WTC11 (cell line): ENCODE results near the gene VDR. TPM values are rescaled to one million over a fixed set of nuclear protein-coding genes. Genes with fewer than 3 reads are reported as not detected.

Experiments
- ATAC-seq: fragments of 200-7000 bp; cut with Tn5 transposase; 2 replicates; pipeline ENCODE4 v1.10.0; 2021; ENCODE audit warnings: mild to moderate bottlenecking, moderate library complexity
- CTCF ChIA-PET: fragments of 300-600 bp; sonication (Branson Sonifier 250); formaldehyde crosslinking; loops from one replicate; lab custom pipeline; 2021; ENCODE audit warnings: antibody characterized with exemption; lab: Charles Lee
- POLR2A ChIA-PET: fragments of 350-600 bp; sonication (Branson Sonifier 250); formaldehyde crosslinking; loops from one replicate; lab custom pipeline; 2021; ENCODE audit warnings: antibody characterized with exemption; lab: Charles Lee
- DNase-seq: peaks from one replicate; pipeline ENCODE4 v3.0.0; 2021; ENCODE audit warnings: low spot score
- H3K27ac Mint-ChIP-seq: 2 replicates; pipeline ENCODE4 v1.8.0; 2021; ENCODE audit warnings: mixed read lengths
- H3K27me3 Mint-ChIP-seq: 2 replicates; pipeline ENCODE4 v1.8.0; 2021; ENCODE audit warnings: low read depth, mild to moderate bottlenecking, moderate library complexity, mixed read lengths
- H3K36me3 Mint-ChIP-seq: 2 replicates; pipeline ENCODE4 v1.8.0; 2021; ENCODE audit warnings: mixed read lengths
- H3K4me1 Mint-ChIP-seq: 2 replicates; pipeline ENCODE4 v1.8.0; 2022; ENCODE audit warnings: mixed read lengths
- H3K4me3 Mint-ChIP-seq: 2 replicates; pipeline ENCODE4 v1.8.0; 2021; ENCODE audit warnings: mild to moderate bottlenecking, moderate library complexity, mixed read lengths
- H3K9me3 Mint-ChIP-seq: 2 replicates; pipeline ENCODE4 v1.8.0; 2021; ENCODE audit warnings: mixed read lengths
- ATF3 ChIP-seq: sonication (generic); formaldehyde crosslinking; conservative IDR thresholded peaks from 2 replicates; pipeline ENCODE4 v1.8.1; 2022; ENCODE audit warnings: mild to moderate bottlenecking, missing genetic modification reagents
- ATF6 ChIP-seq: sonication (generic); formaldehyde crosslinking; IDR thresholded peaks from 2 replicates; pipeline ENCODE4 v1.8.1; 2023; ENCODE audit warnings: mild to moderate bottlenecking, missing genetic modification reagents
- ELF4 ChIP-seq: sonication (generic); formaldehyde crosslinking; IDR thresholded peaks from 2 replicates; pipeline ENCODE4 v1.8.1; 2022; ENCODE audit warnings: low read depth, mild to moderate bottlenecking, moderate library complexity, missing genetic modification reagents
- ESRRA ChIP-seq: sonication (generic); formaldehyde crosslinking; IDR thresholded peaks from 2 replicates; pipeline ENCODE4 v1.8.1; 2022; ENCODE audit warnings: mild to moderate bottlenecking, missing genetic modification reagents, borderline replicate concordance
- FOXK1 ChIP-seq: sonication (generic); formaldehyde crosslinking; IDR thresholded peaks from 2 replicates; pipeline ENCODE4 v1.8.0; 2022; ENCODE audit warnings: mild to moderate bottlenecking, moderate library complexity, missing genetic modification reagents
- GTF2I ChIP-seq: fragments of 250-450 bp; sonication (Bioruptor Pico); conservative IDR thresholded peaks from 2 replicates; pipeline ENCODE4 v1.4.0; 2021; ENCODE audit warnings: mild to moderate bottlenecking
- JAZF1 ChIP-seq: fragments of 250-450 bp; sonication (Bioruptor Pico); IDR thresholded peaks from 2 replicates; pipeline ENCODE4 v1.9.0; 2021; ENCODE audit warnings: moderate library complexity, mild to moderate bottlenecking, inconsistent platforms
- JUN ChIP-seq: sonication (generic); formaldehyde crosslinking; IDR thresholded peaks from 2 replicates; pipeline ENCODE4 v1.8.0; 2023; ENCODE audit warnings: mild to moderate bottlenecking, missing genetic modification reagents
- MAX ChIP-seq: sonication (generic); formaldehyde crosslinking; IDR thresholded peaks from 2 replicates; pipeline ENCODE4 v1.8.0; 2022; ENCODE audit warnings: mild to moderate bottlenecking, missing genetic modification reagents
- MXD4 ChIP-seq: fragments of 250-450 bp; sonication (Bioruptor Pico); IDR thresholded peaks from 2 replicates; pipeline ENCODE4 v1.8.0; 2021; ENCODE audit warnings: mild to moderate bottlenecking, moderate library complexity, borderline replicate concordance
- OVOL2 ChIP-seq: fragments of 250-450 bp; sonication (Bioruptor Pico); IDR thresholded peaks from 2 replicates; pipeline ENCODE4 v1.9.0; 2021; ENCODE audit warnings: mild to moderate bottlenecking, borderline replicate concordance
- PREB ChIP-seq: sonication (generic); formaldehyde crosslinking; IDR thresholded peaks from 2 replicates; pipeline ENCODE4 v1.8.1; 2022; ENCODE audit warnings: mild to moderate bottlenecking, missing genetic modification reagents, moderate library complexity, borderline replicate concordance
- PRRX2 ChIP-seq: fragments of 250-450 bp; sonication (Bioruptor Pico); IDR thresholded peaks from 2 replicates; pipeline ENCODE4 v1.8.0; 2021; ENCODE audit warnings: mild to moderate bottlenecking
- RELA ChIP-seq: sonication (generic); formaldehyde crosslinking; IDR thresholded peaks from 2 replicates; pipeline ENCODE4 v1.8.1; 2022; ENCODE audit warnings: missing genetic modification reagents, mild to moderate bottlenecking, borderline replicate concordance
- RORB ChIP-seq: fragments of 250-450 bp; sonication (Bioruptor Pico); IDR thresholded peaks from 2 replicates; pipeline ENCODE4 v1.9.0; 2021; ENCODE audit warnings: mild to moderate bottlenecking
- SOX15 ChIP-seq: fragments of 250-450 bp; sonication (Bioruptor Pico); IDR thresholded peaks from 2 replicates; pipeline ENCODE4 v1.9.0; 2021; ENCODE audit warnings: mild to moderate bottlenecking
- TEAD1 ChIP-seq: sonication (generic); formaldehyde crosslinking; IDR thresholded peaks from 2 replicates; pipeline ENCODE4 v1.8.0; 2022; ENCODE audit warnings: mild to moderate bottlenecking, missing genetic modification reagents
- ZBTB21 ChIP-seq: sonication (generic); formaldehyde crosslinking; IDR thresholded peaks from 2 replicates; pipeline ENCODE4 v1.8.1; 2023; ENCODE audit warnings: mild to moderate bottlenecking, missing genetic modification reagents, borderline replicate concordance
- ZBTB43 ChIP-seq: sonication (generic); formaldehyde crosslinking; IDR thresholded peaks from 2 replicates; pipeline ENCODE4 v1.8.1; 2023; ENCODE audit warnings: mild to moderate bottlenecking, missing genetic modification reagents
- ZNF121 ChIP-seq: sonication (generic); formaldehyde crosslinking; IDR thresholded peaks from 2 replicates; pipeline ENCODE4 v1.8.0; 2023; ENCODE audit warnings: missing genetic modification reagents
- ZNF416 ChIP-seq: fragments of 250-450 bp; sonication (Bioruptor Pico); IDR thresholded peaks from 2 replicates; pipeline ENCODE4 v1.9.0; 2021; ENCODE audit warnings: mild to moderate bottlenecking, inconsistent platforms
- total RNA-seq: library from RNA; stranded (reverse); gene quantifications from 3 replicates; pipeline ENCODE4 v1.2.3, GENCODE V29; 2021
- TF ChIP-seq, protein P1 (sequence below): sonication (generic); formaldehyde crosslinking; IDR thresholded peaks from 2 replicates; pipeline ENCODE4 v1.8.0; 2023; ENCODE audit warnings: missing genetic modification reagents
- TF ChIP-seq, protein P2 (sequence below): sonication (generic); formaldehyde crosslinking; IDR thresholded peaks from 2 replicates; pipeline ENCODE4 v1.8.0; 2023; ENCODE audit warnings: missing genetic modification reagents, mild to moderate bottlenecking, borderline replicate concordance
- TF ChIP-seq, protein P3 (sequence below): sonication (generic); formaldehyde crosslinking; IDR thresholded peaks from 2 replicates; pipeline ENCODE4 v1.8.0; 2022; ENCODE audit warnings: mild to moderate bottlenecking, missing genetic modification reagents

VDR gene
- total RNA-seq, 1 experiment from 2014 or later = 1.3 TPM

GRCh38 chr12:47885012-47885501 is 19.7 kb downstream of the VDR start:
- TF ChIP-seq ESRRA (CRISPR knock-in tag) = no peak
- TF ChIP-seq, protein P1, sequence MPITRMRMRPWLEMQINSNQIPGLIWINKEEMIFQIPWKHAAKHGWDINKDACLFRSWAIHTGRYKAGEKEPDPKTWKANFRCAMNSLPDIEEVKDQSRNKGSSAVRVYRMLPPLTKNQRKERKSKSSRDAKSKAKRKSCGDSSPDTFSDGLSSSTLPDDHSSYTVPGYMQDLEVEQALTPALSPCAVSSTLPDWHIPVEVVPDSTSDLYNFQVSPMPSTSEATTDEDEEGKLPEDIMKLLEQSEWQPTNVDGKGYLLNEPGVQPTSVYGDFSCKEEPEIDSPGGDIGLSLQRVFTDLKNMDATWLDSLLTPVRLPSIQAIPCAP = no peak
- no peak for TF ChIP-seq ATF6 (CRISPR knock-in tag)
- no peak for TF ChIP-seq PREB (CRISPR knock-in tag)
- TF ChIP-seq OVOL2 (CRISPR knock-in tag) = no peak
- no peak for TF ChIP-seq JAZF1
- no peak for TF ChIP-seq GTF2I (CRISPR knock-in tag)
- TF ChIP-seq ZNF121 (CRISPR knock-in tag) = no peak
- no peak for TF ChIP-seq SOX15 (CRISPR knock-in tag)
- no peak for TF ChIP-seq PRRX2 (CRISPR knock-in tag)
- TF ChIP-seq MAX (CRISPR knock-in tag) = no peak
- no peak for TF ChIP-seq MXD4 (CRISPR knock-in tag)
- TF ChIP-seq JUN (CRISPR knock-in tag) = no peak
- TF ChIP-seq, protein P2, sequence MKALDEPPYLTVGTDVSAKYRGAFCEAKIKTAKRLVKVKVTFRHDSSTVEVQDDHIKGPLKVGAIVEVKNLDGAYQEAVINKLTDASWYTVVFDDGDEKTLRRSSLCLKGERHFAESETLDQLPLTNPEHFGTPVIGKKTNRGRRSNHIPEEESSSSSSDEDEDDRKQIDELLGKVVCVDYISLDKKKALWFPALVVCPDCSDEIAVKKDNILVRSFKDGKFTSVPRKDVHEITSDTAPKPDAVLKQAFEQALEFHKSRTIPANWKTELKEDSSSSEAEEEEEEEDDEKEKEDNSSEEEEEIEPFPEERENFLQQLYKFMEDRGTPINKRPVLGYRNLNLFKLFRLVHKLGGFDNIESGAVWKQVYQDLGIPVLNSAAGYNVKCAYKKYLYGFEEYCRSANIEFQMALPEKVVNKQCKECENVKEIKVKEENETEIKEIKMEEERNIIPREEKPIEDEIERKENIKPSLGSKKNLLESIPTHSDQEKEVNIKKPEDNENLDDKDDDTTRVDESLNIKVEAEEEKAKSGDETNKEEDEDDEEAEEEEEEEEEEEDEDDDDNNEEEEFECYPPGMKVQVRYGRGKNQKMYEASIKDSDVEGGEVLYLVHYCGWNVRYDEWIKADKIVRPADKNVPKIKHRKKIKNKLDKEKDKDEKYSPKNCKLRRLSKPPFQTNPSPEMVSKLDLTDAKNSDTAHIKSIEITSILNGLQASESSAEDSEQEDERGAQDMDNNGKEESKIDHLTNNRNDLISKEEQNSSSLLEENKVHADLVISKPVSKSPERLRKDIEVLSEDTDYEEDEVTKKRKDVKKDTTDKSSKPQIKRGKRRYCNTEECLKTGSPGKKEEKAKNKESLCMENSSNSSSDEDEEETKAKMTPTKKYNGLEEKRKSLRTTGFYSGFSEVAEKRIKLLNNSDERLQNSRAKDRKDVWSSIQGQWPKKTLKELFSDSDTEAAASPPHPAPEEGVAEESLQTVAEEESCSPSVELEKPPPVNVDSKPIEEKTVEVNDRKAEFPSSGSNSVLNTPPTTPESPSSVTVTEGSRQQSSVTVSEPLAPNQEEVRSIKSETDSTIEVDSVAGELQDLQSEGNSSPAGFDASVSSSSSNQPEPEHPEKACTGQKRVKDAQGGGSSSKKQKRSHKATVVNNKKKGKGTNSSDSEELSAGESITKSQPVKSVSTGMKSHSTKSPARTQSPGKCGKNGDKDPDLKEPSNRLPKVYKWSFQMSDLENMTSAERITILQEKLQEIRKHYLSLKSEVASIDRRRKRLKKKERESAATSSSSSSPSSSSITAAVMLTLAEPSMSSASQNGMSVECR (CRISPR knock-in tag) = no peak
- TF ChIP-seq ATF3 (CRISPR knock-in tag) = no peak
- TF ChIP-seq RORB (CRISPR knock-in tag) = no peak
- no peak for TF ChIP-seq ZNF416 (CRISPR knock-in tag)
- Mint-ChIP-seq H3K4me1 (peaks cover 8% of the 10 kb centered on the region), H3K36me3 (no peaks in the 10 kb centered on the region), H3K4me3 (no peak overlapping the region), H3K9me3 (no peaks in the 10 kb centered on the region), H3K27me3 (no peaks in the 10 kb centered on the region), H3K27ac (no peak overlapping the region)
- no peak for ATAC-seq
- ChIA-PET POLR2A (no interaction called here), CTCF (interaction anchor here (0.7 to 2.0 kb wide), 4 partner anchors 13 to 83 kb away, joined by 3 to 5 read pairs (median 4); no protein-coding TSS in a partner anchor)
- DNase-seq = no peak

- DNase-seq (no peak), ATAC-seq (no peak)
- ChIA-PET CTCF (interaction anchor here (2.0 kb wide), 1 partner anchor 13 kb away, joined by 5 read pairs; no protein-coding TSS in a partner anchor), POLR2A (interaction anchor here (0.6 kb wide), 1 partner anchor 12 kb away, joined by 3 read pairs; no protein-coding TSS in a partner anchor)
- Mint-ChIP-seq H3K36me3 (no peaks in the 10 kb centered on the region), H3K9me3 (no peaks in the 10 kb centered on the region), H3K4me1 (peaks cover 8% of the 10 kb centered on the region), H3K27ac (no peak overlapping the region), H3K4me3 (no peak overlapping the region), H3K27me3 (no peaks in the 10 kb centered on the region)
- TF ChIP-seq MXD4 (CRISPR knock-in tag) (no peak), ELF4 (CRISPR knock-in tag) (no peak), ZBTB43 (CRISPR knock-in tag) (no peak), RELA (CRISPR knock-in tag) (no peak), TEAD1 (CRISPR knock-in tag) (no peak), FOXK1 (CRISPR knock-in tag) (no peak), ZBTB21 (CRISPR knock-in tag) (no peak)
- TF ChIP-seq, protein P3, sequence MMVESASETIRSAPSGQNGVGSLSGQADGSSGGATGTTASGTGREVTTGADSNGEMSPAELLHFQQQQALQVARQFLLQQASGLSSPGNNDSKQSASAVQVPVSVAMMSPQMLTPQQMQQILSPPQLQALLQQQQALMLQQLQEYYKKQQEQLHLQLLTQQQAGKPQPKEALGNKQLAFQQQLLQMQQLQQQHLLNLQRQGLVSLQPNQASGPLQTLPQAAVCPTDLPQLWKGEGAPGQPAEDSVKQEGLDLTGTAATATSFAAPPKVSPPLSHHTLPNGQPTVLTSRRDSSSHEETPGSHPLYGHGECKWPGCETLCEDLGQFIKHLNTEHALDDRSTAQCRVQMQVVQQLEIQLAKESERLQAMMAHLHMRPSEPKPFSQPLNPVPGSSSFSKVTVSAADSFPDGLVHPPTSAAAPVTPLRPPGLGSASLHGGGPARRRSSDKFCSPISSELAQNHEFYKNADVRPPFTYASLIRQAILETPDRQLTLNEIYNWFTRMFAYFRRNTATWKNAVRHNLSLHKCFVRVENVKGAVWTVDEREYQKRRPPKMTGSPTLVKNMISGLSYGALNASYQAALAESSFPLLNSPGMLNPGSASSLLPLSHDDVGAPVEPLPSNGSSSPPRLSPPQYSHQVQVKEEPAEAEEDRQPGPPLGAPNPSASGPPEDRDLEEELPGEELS (CRISPR knock-in tag) = no peak
These were observed 20.3 kb downstream of the VDR start for GRCh38 chr12:47884501-47884900.
